Loucy (cell line): Measurements from ENCODE around the gene SCN2A.

Source experiments
- H2AFZ ChIP-seq: fragments of 200-600 bp; sonication (generic); 2 replicates; pipeline ENCODE4 v1.6.0; 2016; ENCODE audit warnings: antibody characterized with exemption, mild to moderate bottlenecking, low read length, moderate library complexity
- H3F3A ChIP-seq: fragments of 200-600 bp; 2 replicates; pipeline ENCODE4 v1.6.0; 2016; ENCODE audit warnings: antibody characterized with exemption, low read depth, mild to moderate bottlenecking
- H3K27me3 ChIP-seq: fragments of 200-600 bp; sonication (generic); 2 replicates; pipeline ENCODE4 v1.6.1; 2014; ENCODE audit warnings: low read length, mild to moderate bottlenecking; ENCODE audit not compliant: insufficient read depth, poor library complexity, severe bottlenecking
- H3K36me3 ChIP-seq: fragments of 200-600 bp; sonication (generic); 2 replicates; pipeline ENCODE4 v1.6.1; 2016; ENCODE audit warnings: low read length; ENCODE audit not compliant: insufficient read depth
- H3K4me1 ChIP-seq: fragments of 200-600 bp; sonication (generic); 2 replicates; pipeline ENCODE4 v1.5.1; 2014; ENCODE audit warnings: low read length, mild to moderate bottlenecking; ENCODE audit not compliant: insufficient read depth, poor library complexity, severe bottlenecking
- H3K4me2 ChIP-seq: fragments of 200-600 bp; sonication (generic); 2 replicates; pipeline ENCODE4 v1.6.0; 2014; ENCODE audit warnings: antibody characterized with exemption, low read length, low read depth, mild to moderate bottlenecking; ENCODE audit not compliant: poor library complexity, severe bottlenecking
- H3K4me3 ChIP-seq: fragments of 200-600 bp; sonication (generic); 2 replicates; pipeline ENCODE4 v1.5.1; 2014; ENCODE audit warnings: low read length, mild to moderate bottlenecking, mixed read lengths; ENCODE audit not compliant: poor library complexity, severe bottlenecking
- H3K79me2 ChIP-seq: fragments of 200-600 bp; sonication (generic); 2 replicates; pipeline ENCODE4 v1.6.1; 2014; ENCODE audit warnings: low read length; ENCODE audit not compliant: insufficient read depth
- H3K9ac ChIP-seq: fragments of 200-600 bp; sonication (generic); 2 replicates; pipeline ENCODE4 v1.6.0; 2014; ENCODE audit warnings: mild to moderate bottlenecking, low read depth, low read length, moderate library complexity; ENCODE audit not compliant: poor library complexity, severe bottlenecking
- H3K9me2 ChIP-seq: fragments of 200-600 bp; sonication (generic); replicated peaks from 2 replicates; pipeline ENCODE4 v1.6.1; 2016; ENCODE audit warnings: low read depth, low read length, mixed read lengths
- H3K9me3 ChIP-seq: fragments of 200-600 bp; sonication (generic); 2 replicates; pipeline ENCODE4 v1.6.1; 2014; ENCODE audit warnings: mild to moderate bottlenecking, antibody characterized with exemption, low read length, low read depth; ENCODE audit not compliant: insufficient read depth
- H4K20me1 ChIP-seq: fragments of 200-600 bp; sonication (generic); 2 replicates; pipeline ENCODE4 v1.6.0; 2014; ENCODE audit warnings: antibody characterized with exemption, low read length, mild to moderate bottlenecking; ENCODE audit not compliant: insufficient read depth, poor library complexity, severe bottlenecking
- CTCF ChIP-seq: fragments of 200-600 bp; sonication (generic); conservative IDR thresholded peaks from 2 replicates; pipeline ENCODE4 v1.5.1; 2014; ENCODE audit warnings: mild to moderate bottlenecking, antibody characterized with exemption, low read length
- EZH2phosphoT487 ChIP-seq: fragments of 200-600 bp; IDR thresholded peaks from 2 replicates; pipeline ENCODE4 v1.6.1; 2018; ENCODE audit warnings: antibody characterized with exemption, mild to moderate bottlenecking, moderate library complexity, borderline replicate concordance

The SCN2A gene

GRCh38 chr2:165193178-165193777 is 45.9 kb upstream of the SCN2A start:
- TF ChIP-seq EZH2phosphoT487 (no peak), CTCF (no peak)
- Histone ChIP-seq H3K9ac (no peak overlapping the region), H3F3A (no peaks in the 10 kb centered on the region), H3K79me2 (no peaks in the 10 kb centered on the region), H3K4me1 (peaks cover 8% of the 10 kb centered on the region), H3K9me2 (no peaks in the 10 kb centered on the region), H3K27me3 (no peaks in the 10 kb centered on the region), H3K9me3 (no peaks in the 10 kb centered on the region), H2AFZ (peak overlapping the region; percentile 48; the same call in 1 of the 2 replicates), H3K36me3 (no peaks in the 10 kb centered on the region), H3K4me2 (no peak overlapping the region), H3K4me3 (no peak overlapping the region), H4K20me1 (no peaks in the 10 kb centered on the region)

- no peak overlapping the region for H3K4me3 ChIP-seq
- H3K79me2 ChIP-seq, result no peaks in the 10 kb centered on the region
- no peaks in the 10 kb centered on the region for H3K36me3 ChIP-seq
- no peaks in the 10 kb centered on the region for H3F3A ChIP-seq
- no peak overlapping the region for H3K9ac ChIP-seq
- H4K20me1 ChIP-seq, result no peaks in the 10 kb centered on the region
- TF ChIP-seq EZH2phosphoT487 (no peak), CTCF (no peak)
- peaks cover 19% of the 10 kb centered on the region for H3K4me1 ChIP-seq
- H3K4me2 ChIP-seq, result no peak overlapping the region
- no peaks in the 10 kb centered on the region for H3K27me3 ChIP-seq
- no peak overlapping the region for H2AFZ ChIP-seq
- no peaks in the 10 kb centered on the region for H3K9me3 ChIP-seq
- H3K9me2 ChIP-seq, result no peaks in the 10 kb centered on the region
These were observed 42.8 kb upstream of the SCN2A start for GRCh38 chr2:165196411-165196810.

GRCh38 chr2:165197346-165197745 is 41.9 kb upstream of the SCN2A start:
- no peak overlapping the region for H2AFZ ChIP-seq
- no peak overlapping the region for H3K4me3 ChIP-seq
- H3F3A ChIP-seq, result no peaks in the 10 kb centered on the region
- peaks cover 28% of the 10 kb centered on the region for H3K4me1 ChIP-seq
- no peaks in the 10 kb centered on the region for H3K9me3 ChIP-seq
- no peaks in the 10 kb centered on the region for H3K9me2 ChIP-seq
- H3K36me3 ChIP-seq, result no peaks in the 10 kb centered on the region
- no peak overlapping the region for H3K4me2 ChIP-seq
- H4K20me1 ChIP-seq, result no peaks in the 10 kb centered on the region
- no peaks in the 10 kb centered on the region for H3K79me2 ChIP-seq
- TF ChIP-seq CTCF (no peak), EZH2phosphoT487 (no peak)
- no peak overlapping the region for H3K9ac ChIP-seq
- H3K27me3 ChIP-seq, result no peaks in the 10 kb centered on the region
